ENCODE results near the gene HSD17B8.
A peak's percentile ranks its signal among the peaks of the same experiment; 100 is the strongest.

HSD17B8 gene

DNA sequence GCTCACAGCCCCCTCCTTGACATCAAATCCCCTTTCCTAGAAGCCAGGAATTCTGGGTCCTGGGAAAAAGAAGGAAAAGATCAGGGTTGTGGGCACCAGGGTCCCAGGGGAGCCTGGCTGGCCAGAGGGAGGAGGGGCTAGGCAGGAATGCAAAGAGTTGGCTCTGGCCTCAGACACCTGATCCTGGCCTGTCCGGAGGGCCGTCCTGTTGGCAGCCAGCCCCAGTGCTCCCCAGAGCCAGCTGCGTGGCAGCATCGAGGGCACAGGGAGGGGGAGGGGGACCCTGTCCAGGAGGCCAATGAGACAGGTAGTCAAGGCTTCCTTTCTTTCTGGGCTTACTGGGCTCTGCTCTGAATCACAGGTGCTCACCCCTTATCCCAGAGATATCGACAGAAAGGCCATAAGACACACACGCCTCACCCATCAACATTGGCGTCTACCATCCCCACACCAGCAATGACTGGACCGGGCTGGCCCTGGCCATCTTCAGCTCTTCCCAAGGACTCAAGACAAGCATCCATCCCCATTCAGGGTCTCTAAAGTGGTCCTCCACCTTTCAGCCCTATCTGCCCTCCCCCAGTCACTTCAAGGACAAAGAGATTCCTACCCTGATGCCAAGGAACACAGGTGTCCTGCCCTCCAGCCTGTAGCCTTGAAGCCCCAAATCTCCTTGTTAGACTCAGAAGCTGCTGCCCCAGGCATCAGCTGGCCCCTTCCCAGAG, 12.9 kb upstream of the HSD17B8 start:
- DNase-seq (ENCODE audit: low read depth in 2 of 2), result no peak

GRCh38 chr6:33192105-33192646, 12.3 kb upstream of the HSD17B8 start, which contains the start of gene COL11A2:
Gene COL11A2, minus strand, starts transcription at chr6:33192467. Its CDS starts 227 bp downstream, at chr6:33192240.
- no peak for DNase-seq (ENCODE audit: low read depth in 2 of 2)

GRCh38 chr6:33192671-33193602, 11.5 kb upstream of the HSD17B8 start:
- DNase-seq (ENCODE audit: low read depth in 2 of 2), result no peak

GRCh38 chr6:33193619-33194018, 10.8 kb upstream of the HSD17B8 start:
- no peak for DNase-seq (ENCODE audit: low read depth in 2 of 2)

GRCh38 chr6:33194431-33194979, 9.9 kb upstream of the HSD17B8 start:
- DNase-seq (ENCODE audit: low read depth in 2 of 2), result no peak

DNA sequence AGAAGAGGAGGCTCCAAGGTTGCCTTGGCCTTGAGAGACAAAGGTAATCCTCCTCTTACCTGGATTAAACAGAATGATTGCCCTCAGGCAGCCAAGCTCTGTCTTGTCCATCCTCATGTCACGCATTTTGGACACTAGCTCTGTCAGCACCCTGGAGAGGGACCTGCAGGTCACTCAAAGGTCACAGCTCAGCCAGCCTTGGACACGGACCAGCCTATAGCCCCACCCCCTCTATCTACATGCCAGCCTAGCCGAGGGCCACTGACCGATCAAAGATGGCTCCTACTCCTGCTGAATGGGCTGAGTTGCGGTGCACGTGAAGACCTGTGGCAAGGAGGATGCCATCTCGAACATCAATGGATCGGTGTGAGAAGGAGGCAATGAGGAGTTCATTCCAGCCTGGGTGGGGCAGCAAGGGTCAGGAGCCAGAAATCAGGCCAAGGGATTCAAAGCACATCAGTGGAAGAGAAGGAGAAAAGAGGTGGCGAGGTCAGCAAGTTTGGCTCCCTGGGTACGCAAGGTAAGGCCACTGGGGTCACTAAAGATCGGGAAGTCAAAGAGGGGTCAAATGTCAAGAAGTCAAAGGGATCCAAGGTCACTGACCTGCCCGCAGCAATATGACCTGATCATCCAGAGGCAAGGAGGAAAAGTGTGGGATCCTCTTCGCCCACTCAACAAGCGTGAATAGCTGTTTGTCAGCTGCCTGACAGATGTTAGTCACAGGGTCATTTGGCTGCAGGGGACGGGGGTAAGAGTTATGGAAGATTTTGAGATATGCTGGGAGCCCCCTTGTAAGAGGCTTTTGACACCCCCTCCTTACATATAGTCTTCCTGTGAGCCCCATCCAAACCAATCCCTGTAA, 8.9 kb upstream of the HSD17B8 start:
- DNase-seq (ENCODE audit: low read depth in 2 of 2), result no peak

DNA sequence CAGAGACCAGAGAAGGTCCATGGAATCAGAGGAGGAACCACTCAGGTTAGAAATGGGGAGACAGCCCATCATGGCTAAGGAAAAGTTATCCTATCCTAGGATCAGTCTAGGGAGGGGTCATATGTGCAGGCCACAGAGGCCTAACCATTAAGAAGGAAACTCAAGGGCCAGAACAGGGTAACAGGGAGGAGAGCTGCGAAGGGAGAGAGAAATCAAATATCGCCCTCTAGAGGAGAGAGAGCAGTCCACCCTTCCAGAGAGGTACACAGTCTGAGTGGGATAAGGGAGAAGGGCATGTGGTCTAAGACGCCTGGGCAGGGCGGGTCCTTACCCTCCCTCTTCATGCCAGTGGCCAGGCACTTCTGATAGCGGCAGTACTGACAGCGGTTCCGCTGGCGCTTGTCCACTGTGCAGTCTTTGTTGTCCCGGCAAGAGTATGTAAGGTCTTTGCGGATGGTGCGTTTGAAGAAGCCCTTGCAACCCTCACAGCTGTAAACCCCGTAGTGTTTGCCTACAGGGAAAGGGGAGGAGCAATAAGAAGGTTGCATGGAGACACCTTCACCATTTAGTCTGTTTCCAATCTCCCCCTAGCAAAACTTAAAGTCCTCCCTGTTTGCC, 6.9 kb upstream of the HSD17B8 start:
- no peak for DNase-seq (ENCODE audit: low read depth in 2 of 2)

DNA sequence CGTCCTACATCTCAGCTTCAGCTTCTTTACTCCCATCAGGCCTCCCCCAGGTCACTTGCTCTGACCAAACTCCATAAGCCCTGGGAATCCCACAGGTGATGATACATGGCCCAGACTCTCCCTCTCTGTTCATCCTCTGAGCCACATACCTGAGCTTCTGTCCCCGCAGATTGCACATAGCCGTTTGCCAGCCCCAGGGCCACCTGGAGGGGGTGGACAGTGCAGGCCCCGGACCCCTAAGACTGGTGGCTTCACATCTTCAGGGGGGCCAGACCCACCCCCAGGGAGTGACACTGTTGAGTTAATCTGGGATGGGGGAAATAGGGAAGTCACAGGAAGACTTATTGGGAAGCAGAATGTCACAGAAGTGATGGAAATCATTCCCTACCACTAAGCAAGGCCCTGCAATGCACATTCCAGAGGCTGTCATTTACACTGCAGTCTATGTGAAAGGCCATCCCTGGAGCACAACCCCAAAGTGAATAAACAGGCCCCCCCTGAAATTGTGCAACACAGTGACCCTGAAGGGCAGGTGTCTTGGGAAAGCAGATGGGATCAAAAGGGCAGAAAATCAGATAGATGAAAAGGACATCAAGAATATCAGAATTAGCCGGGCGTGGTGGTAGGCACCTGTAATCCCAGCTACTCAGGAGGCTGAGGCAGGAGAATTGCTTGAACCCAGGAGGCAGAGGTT, 6.1 kb upstream of the HSD17B8 start:
- DNase-seq (ENCODE audit: low read depth in 2 of 2), result no peak

- DNase-seq (ENCODE audit: low read depth in 2 of 2), result no peak
These were observed 5.5 kb upstream of the HSD17B8 start for GRCh38 chr6:33198853-33199436.

- peak in 1 of 2 donors; percentile 34 for DNase-seq (ENCODE audit: low read depth in 2 of 2)
These were observed 4.7 kb upstream of the HSD17B8 start for GRCh38 chr6:33199687-33200218.

DNA sequence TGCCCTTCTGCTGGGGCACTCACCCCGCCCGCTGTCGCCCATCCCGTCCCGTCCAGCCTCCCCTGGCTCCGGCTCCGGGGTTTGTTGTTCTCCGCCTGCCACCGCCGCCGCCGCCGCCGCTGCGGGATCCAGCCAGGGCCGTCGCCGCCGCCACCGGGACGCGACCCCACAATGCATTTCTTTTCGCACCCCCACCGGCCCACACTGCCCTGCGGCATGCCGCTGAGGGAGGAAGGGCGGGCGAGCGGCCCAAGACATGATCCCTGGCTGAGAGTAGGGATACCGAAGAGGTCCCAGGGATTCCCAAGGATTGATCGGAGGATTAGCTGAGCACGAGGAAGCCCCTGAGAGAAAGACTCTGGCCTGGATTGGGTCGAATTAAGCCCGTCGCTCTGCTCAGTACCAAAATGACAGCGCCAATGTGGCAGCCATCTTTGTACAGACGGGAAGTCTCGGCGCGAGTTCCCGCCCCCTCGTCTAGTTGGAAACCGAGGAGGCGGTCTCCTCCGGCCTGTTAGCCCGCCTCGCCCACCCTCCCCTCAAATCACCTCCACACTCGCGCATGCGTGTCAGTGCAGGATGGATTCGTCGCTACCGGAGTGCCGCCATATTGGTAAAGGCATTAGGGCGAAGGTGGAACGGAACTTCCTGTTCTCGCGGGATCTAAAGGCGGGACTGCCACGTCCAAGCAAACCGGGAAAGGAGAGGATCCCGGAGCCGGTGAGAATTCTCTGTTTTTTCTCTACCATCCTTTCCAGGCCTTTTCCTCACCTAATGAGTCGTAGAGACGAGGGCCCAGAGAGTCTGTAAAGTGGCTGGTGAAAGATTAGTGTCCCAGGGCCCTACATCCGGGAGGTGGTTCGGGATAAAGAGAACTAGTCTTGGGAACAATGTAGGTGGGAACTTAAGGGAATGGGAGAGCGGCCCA, 4.0 kb upstream of the HSD17B8 start, which contains the start of the genes RXRB and SLC39A7:
Gene RXRB (minus strand): TSS at position 447 of the 928 bp plus-strand sequence. CDS start 189 bp downstream, at position 258.
Gene SLC39A7 (plus strand): TSS at position 649 of the 928 bp plus-strand sequence. CDS start 379 bp downstream, outside the sequence.
- DNase-seq (ENCODE audit: low read depth in 2 of 2), result peak; percentile 96 to 97

- no peak for DNase-seq (ENCODE audit: low read depth in 2 of 2)
These were observed 3.3 kb upstream of the HSD17B8 start for GRCh38 chr6:33201147-33201545.

- no peak for DNase-seq (ENCODE audit: low read depth in 2 of 2)
These were observed 2.5 kb upstream of the HSD17B8 start for GRCh38 chr6:33201935-33202334.

DNA sequence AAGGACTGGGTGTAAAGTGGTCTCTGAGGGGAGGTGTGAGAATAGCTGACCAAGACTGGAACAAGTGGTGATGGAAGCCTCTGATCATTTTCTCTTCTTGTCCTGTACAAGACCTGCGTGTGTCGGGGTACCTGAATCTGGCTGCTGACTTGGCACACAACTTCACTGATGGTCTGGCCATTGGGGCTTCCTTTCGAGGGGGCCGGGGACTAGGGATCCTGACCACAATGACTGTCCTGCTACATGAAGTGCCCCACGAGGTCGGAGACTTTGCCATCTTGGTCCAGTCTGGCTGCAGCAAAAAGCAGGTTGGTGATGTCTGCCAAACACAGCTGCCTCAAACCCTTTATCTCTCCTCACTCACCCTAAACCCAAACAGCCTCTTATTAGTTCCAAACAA, 1.7 kb upstream of the HSD17B8 start:
- DNase-seq (ENCODE audit: low read depth in 2 of 2), result no peak

GRCh38 chr6:33203443-33204164, 851 bp upstream of the HSD17B8 start:
- DNase-seq (ENCODE audit: low read depth in 2 of 2), result no peak

DNA sequence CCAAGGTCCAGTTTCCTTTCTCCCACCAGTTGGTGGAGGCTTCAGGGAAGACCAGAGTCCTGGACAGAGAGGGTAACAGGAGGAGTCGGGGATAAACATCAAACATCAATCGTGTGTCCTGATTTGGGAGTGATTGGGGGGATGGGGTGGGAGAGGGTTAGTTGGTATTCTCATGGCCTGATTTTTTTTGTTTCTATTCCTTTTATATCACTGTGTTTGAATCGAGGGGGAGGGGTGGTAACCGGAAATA, 365 bp upstream of the HSD17B8 start:
- DNase-seq (ENCODE audit: low read depth in 2 of 2), result no peak

- DNase-seq (ENCODE audit: low read depth in 2 of 2), result no peak
These were observed 954 bp downstream of the HSD17B8 start for GRCh38 chr6:33205191-33206026.

Measured in stimulated activated CD8-positive, alpha-beta memory T cell treated with anti-CD3 and anti-CD28 coated beads, Interleukin-7, amount 100 ng/mL, for 1 hour (primary cell).